CD4-positive, alpha-beta T cell treated with Interleukin-17A for 4 hours (primary cell): Measurements from ENCODE around the gene MBD3L3.
"Not testable (repeated sequence)": the region's sequence is repeated elsewhere in the genome, so short reads cannot be mapped to it uniquely, and the experiment has no call there.

Experiments
- DNase-seq: peaks from one replicate; pipeline ENCODE4 v3.0.0-alpha.2; 2020; ENCODE audit warnings: mixed read lengths

The MBD3L3 gene

GRCh38 chr19:7063339-7063738, 4.9 kb upstream of the MBD3L3 start:
- no peak for DNase-seq

DNA sequence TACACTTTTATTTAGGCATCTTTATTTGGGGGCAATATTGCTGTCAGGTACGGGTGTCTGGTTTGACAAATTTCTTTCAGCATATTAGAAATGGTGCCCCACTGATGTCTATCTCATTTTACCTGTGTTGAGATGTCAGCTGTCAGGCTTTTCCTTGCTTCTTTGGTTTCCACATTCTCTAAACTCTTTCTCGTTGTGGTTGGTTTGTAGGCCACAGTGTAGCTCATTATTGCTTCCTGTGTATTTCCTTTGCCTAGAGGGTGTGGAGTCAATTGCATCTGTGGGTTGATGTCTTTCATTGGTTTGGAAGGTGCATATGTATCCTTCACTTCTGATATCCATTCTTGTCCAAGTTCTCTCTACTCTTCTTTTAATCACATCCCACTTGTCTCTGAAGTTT, 1.5 kb upstream of the MBD3L3 start:
- DNase-seq = not testable (repeated sequence)

DNA sequence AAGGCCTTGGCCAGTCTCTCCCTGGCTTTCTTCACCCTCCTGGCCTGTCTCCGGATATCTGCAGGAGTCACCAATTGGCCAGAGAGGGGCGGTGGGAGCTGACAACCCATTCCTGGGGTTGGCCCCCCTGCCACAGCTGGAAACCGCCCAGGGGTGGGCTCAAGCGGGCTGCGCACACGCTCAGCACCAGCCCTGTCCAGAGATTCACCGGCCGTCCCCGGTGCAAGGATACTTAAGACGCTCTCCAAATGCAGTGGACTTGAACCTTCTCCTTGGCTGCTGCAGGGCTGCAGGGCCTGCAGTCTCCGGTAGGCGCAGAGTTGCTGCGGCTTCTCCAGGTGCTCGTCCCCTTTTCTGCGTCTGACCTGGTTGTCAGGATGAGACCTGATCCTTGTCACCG, 2.1 kb downstream of the MBD3L3 start:
- DNase-seq = not testable (repeated sequence)

DNA sequence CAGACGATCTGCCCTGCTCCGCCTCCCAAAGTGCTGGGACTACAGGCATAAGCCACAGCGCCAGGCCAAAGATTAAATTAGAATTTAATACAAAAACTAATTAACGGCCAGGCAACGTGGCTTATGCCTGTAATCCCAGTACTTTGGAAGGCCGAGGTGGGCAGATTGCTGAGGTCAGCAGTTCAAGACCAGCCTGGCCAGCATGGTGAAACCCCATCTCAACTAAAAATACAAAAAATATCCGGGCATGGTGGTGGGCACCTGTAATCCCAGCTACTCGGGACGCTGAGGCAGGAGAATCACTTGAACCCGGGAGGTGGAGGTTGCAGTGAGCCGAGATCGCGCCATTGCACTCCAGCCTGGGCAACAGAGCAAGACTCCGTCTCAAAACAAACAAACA, 2.8 kb downstream of the MBD3L3 start:
- DNase-seq = not testable (repeated sequence)

GRCh38 chr19:7054635-7055368, 3.7 kb downstream of the MBD3L3 start:
- DNase-seq = not testable (repeated sequence)

DNA sequence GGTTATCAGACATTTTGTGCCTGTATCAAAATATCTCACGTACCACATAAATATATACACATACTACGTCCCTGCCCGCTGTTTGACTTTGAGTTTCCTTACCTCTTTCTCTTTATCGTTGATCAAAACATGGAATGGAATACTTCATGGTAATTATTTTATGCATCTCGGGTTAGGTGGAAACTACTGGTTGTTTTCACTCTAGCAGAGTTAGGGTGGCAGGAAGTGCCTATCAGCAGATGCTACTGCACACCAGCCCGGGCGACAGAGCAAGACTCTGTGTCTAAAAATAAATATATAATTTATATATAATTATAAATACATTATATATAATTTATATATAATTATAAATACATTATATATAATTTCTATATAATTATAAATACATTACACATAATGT, 5.6 kb downstream of the MBD3L3 start:
- not testable (repeated sequence) for DNase-seq

GRCh38 chr19:7051421-7051820, 7.1 kb downstream of the MBD3L3 start:
- not testable (repeated sequence) for DNase-seq

DNA sequence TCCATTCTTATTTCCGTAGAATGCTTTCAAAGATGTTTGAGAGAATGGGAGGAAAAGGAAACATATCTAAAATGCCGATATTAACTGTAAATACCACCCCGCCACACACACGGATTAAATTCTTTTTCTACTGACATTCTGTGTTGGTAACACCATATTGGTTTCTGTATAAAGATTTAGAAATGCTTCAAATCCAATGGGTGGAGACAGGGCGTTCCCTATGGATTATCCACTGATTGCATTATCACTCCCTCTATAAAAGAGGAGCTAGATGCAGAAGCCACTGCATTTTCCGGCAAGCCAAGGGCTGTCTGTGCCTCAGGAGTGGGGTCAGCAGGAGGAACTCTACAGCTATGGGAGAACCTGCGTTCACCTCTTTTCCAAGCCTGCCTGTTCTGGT, 9.5 kb downstream of the MBD3L3 start, which contains the start of gene MBD3L2:
Gene MBD3L2 (plus strand): TSS at position 301 of the 400 bp plus-strand sequence. CDS start 53 bp downstream, at position 354.
- DNase-seq = not testable (repeated sequence)

GRCh38 chr19:7041563-7041962, 16.9 kb downstream of the MBD3L3 start:
- not testable (repeated sequence) for DNase-seq

DNA sequence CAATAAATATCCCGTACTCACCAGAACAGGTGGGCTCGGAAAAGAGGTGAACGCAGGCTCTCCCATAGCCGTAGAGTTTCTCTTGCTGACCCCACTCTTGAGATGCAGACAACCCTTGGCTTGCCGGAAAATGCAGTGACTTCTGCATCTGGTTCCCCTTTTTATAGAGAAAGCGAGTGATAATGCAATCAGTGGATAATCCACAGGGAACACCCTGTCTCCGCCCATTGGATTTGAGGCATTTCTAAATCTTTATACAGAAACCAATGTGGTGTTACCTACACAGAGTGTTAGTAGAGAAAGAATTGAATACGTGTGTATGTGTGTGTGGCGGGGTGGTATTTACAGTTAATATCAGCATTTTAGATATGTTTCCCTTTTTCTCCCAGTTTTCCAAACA, 18.4 kb downstream of the MBD3L3 start, which contains the start of gene MBD3L4:
Gene MBD3L4 (minus strand): TSS at position 101 of the 400 bp plus-strand sequence. CDS start 35 bp downstream, at position 66.
- not testable (repeated sequence) for DNase-seq

- DNase-seq = not testable (repeated sequence)
Observed at GRCh38 chr19:7030278-7030677, 28.2 kb downstream of the MBD3L3 start, which contains the start of gene MBD3L5. MBD3L5 (plus strand) TSS chr19:7030578; CDS start chr19:7030612, 34 bp downstream.

DNA sequence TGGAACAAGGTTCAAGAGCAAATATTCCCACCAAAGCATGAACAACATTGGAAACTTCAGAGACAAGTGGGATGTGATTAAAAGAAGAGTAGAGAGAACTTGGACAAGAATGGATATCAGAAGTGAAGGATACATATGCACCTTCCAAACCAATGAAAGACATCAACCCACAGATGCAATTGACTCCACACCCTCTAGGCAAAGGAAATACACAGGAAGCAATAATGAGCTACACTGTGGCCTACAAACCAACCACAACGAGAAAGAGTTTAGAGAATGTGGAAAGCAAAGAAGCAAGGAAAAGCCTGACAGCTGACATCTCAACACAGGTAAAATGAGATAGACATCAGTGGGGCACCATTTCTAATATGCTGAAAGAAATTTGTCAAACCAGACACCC, 29.7 kb downstream of the MBD3L3 start:
- DNase-seq = not testable (repeated sequence)

DNA sequence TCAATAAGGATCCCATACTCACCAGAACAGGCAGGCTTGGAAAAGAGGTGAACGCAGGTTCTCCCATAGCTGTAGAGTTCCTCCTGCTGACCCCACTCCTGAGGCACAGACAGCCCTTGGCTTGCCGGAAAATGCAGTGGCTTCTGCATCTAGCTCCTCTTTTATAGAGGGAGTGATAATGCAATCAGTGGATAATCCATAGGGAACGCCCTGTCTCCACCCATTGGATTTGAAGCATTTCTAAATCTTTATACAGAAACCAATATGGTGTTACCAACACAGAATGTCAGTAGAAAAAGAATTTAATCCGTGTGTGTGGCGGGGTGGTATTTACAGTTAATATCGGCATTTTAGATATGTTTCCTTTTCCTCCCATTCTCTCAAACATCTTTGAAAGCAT, 37.1 kb downstream of the MBD3L3 start, which contains the start of gene MBD3L2B:
Gene MBD3L2B (minus strand): TSS at position 101 of the 400 bp plus-strand sequence. CDS start 34 bp downstream, at position 67.
- not testable (repeated sequence) for DNase-seq

DNA sequence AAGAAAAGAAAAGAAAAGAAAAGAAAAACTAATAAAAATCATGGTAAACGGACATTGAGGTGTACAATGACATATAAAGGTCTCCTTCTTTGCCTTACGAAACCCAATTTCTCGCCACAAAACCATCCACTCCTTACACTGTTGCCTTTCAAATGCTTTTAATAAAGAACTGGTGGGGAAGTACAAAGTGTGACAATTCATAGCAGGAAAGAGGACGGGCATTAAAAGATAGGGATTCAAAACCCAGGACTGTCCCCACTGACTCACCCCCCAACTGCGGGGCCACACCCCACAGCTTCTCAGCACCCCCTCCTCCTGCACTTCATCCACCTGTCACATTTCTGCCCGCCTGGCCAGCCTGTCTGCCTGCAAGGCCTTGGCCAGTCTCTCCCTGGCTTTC, 39.6 kb downstream of the MBD3L3 start:
- DNase-seq = no peak

DNA sequence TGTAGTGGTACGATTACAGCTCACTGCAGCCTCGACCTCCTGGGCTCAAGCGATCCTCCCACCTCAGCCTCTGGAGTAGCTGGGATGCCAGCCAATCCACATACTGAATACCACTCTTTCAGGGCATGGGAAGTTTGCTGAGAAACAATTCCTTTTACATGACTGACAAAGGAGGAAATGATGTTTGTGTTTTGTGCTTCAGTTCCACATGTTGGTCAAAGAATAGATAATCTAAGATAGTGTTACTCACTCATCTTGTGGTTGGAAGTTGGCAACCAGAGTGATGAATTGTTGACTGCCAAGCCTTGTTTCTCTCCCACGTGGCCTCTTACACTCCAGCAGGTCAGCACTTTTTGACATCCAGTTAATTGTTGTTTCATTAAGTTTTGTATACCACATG, 44.8 kb downstream of the MBD3L3 start:
- peak; percentile 14 for DNase-seq

GRCh38 chr19:7010722-7011593, 47.5 kb downstream of the MBD3L3 start:
- DNase-seq = no peak

- DNase-seq = no peak
Observed at GRCh38 chr19:7007859-7008258, 50.6 kb downstream of the MBD3L3 start.
